GM12891 (cell line): Measurements from ENCODE around the gene ZDHHC11.
"Not testable (repeated sequence)": the region's sequence is repeated elsewhere in the genome, so short reads cannot be mapped to it uniquely, and the experiment has no call there.

Source experiments
- DNase-seq: peaks from one replicate; pipeline ENCODE4 v3.0.0; 2011; ENCODE audit warnings: low spot score; ENCODE audit not compliant: insufficient read length
- FAIRE-seq: peaks from 2 replicates; lab custom pipeline; 2011; peaks lifted over from hg19 to GRCh38; lab: Jason Lieb, UNC
- PAX5 ChIP-seq: IDR thresholded peaks from 2 replicates; pipeline ENCODE4 v1.6.1; 2011; ENCODE audit warnings: low read length, moderate library complexity, mild to moderate bottlenecking; ENCODE audit not compliant: insufficient read depth, severe bottlenecking
- POLR2A ChIP-seq: IDR thresholded peaks from 2 replicates; pipeline ENCODE4 v1.6.1; 2011; ENCODE audit warnings: low read depth, low read length, control low read depth
- POLR2AphosphoS5 ChIP-seq: IDR thresholded peaks from 2 replicates; pipeline ENCODE4 v1.6.1; 2011; ENCODE audit warnings: low read depth, low read length, control low read depth
- POU2F2 ChIP-seq: IDR thresholded peaks from 2 replicates; pipeline ENCODE4 v1.6.1; 2011; ENCODE audit warnings: low read depth, mild to moderate bottlenecking, control low read depth, low read length, moderate library complexity
- SPI1 ChIP-seq: IDR thresholded peaks from 2 replicates; pipeline ENCODE4 v1.6.1; 2011; ENCODE audit warnings: low read depth, low read length, control low read depth
- TAF1 ChIP-seq: IDR thresholded peaks from 2 replicates; pipeline ENCODE4 v1.6.1; 2011; ENCODE audit warnings: low read depth, low read length, control low read depth

The ZDHHC11 gene

DNA sequence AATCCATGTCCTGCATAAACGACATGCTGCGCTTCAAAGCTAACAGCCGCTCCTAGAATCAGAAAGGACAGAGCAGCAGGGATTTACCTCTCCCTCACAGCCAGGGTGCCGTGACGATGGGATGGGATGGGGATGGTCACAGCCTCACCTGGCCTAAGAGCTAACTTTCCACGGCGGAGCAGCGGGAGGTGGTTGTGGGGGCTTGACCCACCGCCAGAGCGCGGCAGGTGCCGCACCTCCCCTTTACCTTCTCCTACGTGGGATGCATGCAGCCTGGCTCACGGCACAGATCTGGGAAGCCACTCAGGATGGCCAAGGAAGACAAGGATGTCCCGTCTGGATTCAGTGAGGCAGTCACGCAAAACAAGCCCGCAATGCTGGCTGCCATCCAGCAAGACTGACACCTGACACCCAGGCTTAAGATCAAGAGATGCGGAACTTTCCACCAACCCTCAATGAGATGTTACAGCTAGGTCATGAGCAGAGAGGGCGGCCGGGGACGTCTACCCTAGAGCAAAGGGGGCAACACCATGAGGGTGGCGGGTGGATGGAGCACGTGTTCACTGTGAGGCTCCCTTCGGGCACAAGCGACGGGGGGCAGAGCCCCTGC is 36.0 kb upstream of the ZDHHC11 start:
- TF ChIP-seq SPI1 = no peak
- TF ChIP-seq PAX5 = no peak
- TF ChIP-seq TAF1 = no peak
- no peak for TF ChIP-seq POU2F2
- no peak for TF ChIP-seq POLR2AphosphoS5
- TF ChIP-seq POLR2A = no peak
- no peak for FAIRE-seq
- no peak for DNase-seq

DNA sequence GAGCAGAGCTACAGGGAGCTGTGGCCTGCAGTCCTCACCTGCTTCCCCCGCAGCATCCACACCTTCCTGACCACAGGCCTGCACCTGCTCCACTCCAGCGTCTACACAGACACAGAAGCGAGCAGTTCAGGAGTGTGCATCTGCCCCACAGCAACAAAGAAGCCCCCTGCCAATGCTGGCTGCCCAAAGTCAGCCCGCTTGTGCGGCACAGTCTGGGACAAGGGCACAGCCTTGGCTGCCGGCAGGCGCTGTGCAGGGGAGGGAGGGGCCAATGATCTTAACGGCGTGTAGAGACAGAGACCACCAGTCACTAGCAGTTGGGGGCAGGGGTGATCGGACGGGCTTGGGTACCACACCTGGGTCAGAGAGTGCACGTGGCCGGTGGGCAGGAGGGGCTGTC is 35.2 kb upstream of the ZDHHC11 start:
- DNase-seq = no peak
- no peak for FAIRE-seq
- TF ChIP-seq POLR2AphosphoS5 (0 out of 2 replicates have a peak, but pooled peaks have one; percentile 14), TAF1 (no peak), POLR2A (no peak)

DNA sequence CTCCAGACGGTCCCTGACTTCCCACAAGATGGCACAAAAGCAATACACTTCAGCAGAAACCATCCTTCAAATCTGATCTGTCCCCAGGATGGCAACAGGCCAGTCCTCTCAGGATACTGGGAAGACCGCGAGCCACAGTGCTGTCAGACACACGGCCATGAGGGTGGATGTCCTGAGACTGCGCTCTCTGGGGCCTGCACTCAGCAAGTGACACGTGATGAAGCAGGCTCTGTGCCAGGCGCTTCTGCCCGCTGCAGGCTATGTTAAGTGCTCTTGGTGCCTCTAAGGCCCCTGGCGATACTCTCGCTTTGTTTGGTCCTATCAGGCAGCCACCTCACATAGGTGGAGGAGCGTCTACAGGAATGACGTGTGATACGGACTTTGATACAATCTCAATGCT is 34.7 kb upstream of the ZDHHC11 start:
- DNase-seq (no peak), FAIRE-seq (no peak)
- no peak for TF ChIP-seq POLR2A

DNA sequence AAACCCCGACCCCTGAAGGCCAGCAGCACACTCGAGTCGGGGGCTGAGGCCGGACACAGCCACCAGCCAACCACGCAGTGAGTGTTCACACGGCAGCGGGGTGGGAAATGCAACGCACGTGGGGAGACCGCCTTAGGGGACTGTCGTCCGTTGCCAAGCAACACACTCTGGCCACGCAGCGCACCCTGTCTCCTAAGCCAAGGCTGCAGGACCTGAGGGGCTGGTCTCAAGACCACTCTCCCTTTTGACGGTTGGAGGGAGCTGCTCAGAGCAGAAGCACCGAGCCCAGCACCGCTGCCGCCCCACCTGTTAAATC is 34.3 kb upstream of the ZDHHC11 start:
- no peak for TF ChIP-seq PAX5
- TF ChIP-seq POU2F2 = no peak
- no peak for TF ChIP-seq POLR2AphosphoS5
- no peak for TF ChIP-seq SPI1
- TF ChIP-seq POLR2A = no peak
- no peak for TF ChIP-seq TAF1
- no peak for FAIRE-seq
- DNase-seq = no peak

DNA sequence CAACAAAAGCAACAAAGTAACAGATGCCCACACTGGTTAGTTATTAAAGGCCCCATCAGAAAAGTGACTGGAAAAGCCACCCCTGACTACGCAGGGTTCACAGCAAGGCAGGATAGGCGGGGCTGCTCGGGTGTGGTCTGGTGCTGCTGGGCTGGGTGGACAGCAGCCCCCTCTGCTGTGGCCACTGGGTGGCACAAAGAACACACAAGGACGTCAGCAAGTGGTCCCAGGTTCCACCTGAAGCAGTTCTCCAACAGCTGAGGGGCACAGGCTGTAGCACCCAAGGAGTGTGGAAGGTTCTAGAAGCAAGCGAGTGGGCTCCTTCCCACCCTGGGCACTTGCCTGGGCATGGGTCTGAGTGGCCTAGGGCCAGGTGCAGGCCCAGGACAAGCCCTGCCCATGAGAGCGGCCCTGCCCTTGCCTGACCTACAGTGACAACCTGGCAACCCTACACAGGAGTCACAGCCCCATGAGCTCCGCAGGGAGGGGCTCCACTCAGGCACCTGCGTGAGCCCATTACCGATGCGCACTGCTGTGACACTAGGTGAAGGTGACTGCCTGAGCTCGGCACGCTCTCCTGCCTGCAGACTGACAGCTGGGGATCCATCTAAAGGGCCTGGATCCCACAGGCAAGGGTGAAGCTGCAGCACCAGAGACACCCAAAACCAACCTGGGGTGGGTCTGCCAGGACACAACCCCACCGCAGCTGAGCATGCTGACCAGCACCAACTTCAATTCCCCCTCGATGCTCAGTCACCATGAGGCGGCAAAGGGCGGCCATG is 33.8 kb upstream of the ZDHHC11 start:
- no peak for FAIRE-seq

DNA sequence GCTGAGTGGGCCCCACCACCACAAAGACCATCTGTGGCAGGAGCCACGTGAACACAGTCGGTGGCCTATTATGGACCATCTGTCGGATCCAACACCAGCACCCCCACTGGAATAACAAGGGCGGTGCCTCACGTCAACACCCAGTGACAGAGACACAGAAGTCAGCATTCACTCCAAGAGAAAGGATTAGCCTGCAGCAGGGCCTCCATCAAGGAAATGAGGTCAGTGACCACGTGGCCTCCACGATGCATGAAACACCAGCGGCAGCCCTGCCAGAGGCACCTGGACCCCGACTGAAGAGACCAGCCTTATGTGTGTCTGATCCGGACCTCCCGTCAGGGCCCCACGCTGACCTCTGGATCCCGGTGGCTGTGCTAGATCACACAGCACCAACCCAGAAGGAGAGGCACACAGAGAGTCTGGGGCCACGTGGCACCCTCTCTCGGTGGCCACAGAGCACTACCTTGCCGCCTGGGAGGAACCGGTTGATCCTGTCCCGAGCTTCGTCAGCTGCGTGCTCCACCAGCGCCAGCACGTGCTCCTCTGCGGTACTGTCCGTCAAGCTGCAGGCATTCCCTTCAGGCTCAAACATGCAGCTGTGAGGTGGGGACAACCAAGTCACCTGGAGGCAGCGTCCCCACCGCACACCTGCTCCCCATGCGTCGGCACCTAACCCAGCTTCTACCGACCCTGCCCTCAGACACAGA is 32.8 kb upstream of the ZDHHC11 start:
- FAIRE-seq (no peak), DNase-seq (no peak)
- TF ChIP-seq SPI1 = no peak
- no peak for TF ChIP-seq POLR2A
- TF ChIP-seq POLR2AphosphoS5 = no peak
- TF ChIP-seq TAF1 = no peak
- no peak for TF ChIP-seq PAX5
- no peak for TF ChIP-seq POU2F2

More for the DNA sequence above, 33.8 kb upstream of the ZDHHC11 start:
- TF ChIP-seq TAF1 (no peak), POLR2A (no peak), PAX5 (no peak), POU2F2 (no peak), POLR2AphosphoS5 (no peak), SPI1 (no peak)
- no peak for DNase-seq

DNA sequence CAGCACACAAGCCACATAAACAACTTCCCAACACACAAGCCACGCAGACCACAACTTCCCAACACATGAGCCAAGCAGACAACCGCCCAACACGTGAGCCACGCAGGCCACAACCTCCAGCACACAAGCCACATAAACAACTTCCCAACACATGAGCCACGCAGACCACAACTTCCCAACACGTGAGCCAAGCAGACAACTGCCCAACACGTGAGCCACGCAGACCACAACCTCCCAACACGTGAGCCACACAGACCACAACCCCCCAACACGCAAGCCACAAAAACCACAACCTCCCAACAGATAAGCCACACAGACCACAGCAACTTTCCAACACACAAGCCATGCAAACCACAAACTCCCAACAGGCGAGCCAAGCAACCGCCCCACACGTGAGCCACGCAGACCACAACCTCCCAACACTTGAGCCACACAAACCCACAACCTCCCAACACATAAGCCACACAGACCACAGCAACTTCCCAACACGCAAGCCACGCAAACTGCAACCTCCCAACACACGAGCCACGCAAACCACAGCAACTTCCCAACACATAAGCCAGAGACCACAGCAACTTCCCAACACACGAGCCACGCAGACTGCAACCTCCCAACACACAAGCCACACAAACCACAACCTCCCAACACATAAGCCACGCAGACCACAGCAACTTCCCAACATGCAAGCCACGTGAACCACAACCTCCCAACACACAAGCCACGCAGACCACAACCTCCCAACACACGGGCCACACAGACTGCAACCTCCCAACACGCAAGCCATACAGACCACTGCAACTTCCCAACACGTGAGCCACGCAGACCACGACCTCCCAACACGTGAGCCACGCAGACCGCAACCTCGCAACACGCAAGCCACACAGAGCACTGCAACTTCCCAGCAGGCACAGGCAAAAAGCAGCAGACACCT is 31.7 kb upstream of the ZDHHC11 start:
- TF ChIP-seq POU2F2 (no peak; the same call in 1 of the 2 replicates), SPI1 (no peak), POLR2AphosphoS5 (no peak; the same call in 1 of the 2 replicates), POLR2A (peak; percentile 66)
- FAIRE-seq (no peak), DNase-seq (no peak)

DNA sequence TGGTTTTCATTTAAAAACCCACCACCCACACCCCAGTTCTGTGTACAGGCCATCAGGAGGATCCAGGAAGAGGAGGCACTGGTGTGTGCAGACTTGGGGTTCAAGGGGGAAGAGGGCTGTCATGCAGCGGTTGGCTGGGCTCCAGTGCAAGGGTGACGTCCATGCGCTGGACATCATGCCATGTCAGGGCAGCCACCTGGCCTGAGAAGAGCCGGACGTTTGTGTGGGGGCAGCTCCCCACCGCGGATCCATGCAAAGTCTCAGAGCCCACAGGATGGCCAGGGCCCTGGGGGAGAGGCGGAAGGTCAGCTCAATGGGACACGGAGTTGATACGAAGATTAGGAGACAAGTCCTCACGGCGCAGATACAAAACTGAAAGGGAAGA is 30.8 kb upstream of the ZDHHC11 start:
- DNase-seq (no peak), FAIRE-seq (no peak)
- TF ChIP-seq POU2F2 (no peak), POLR2A (no peak)

DNA sequence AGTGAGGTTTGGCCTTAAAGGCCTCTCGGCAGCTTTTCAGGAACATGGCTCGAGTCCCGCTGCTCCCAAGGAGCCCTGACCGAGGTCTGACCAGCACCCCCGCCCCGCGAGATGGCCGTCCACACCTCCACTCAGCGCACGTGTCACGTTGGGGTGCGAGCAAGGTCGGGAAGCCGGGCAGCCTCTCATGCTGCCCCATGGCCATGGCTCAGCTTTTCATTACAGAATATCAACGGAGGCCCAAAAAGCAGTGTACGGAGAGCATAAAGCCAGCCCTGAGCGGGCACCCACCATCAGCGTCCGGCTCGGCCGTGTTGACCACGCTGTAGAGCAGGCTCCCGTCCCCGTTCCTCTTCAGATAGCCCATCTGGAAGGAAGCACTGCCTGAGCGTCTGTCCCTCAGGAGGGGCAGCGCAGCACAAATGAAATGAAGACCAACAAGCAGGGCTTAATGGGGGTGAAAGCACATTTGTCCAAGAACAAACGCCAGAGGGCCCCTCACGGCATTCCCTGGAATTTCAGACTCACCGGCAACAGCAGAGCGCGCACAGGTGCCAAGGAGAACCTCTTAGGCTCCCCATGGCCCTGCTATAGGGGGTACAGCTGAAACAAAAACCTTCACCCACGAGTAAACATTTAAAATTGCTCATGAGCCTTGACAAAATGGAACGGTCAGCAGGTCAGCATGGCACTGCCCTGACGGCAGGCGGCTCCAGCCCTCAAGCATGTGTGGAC is 30.2 kb upstream of the ZDHHC11 start:
- no peak for TF ChIP-seq SPI1
- no peak for TF ChIP-seq POU2F2
- no peak for TF ChIP-seq POLR2AphosphoS5
- no peak for TF ChIP-seq PAX5
- no peak for TF ChIP-seq TAF1
- no peak for TF ChIP-seq POLR2A
- no peak for DNase-seq
- no peak for FAIRE-seq

DNA sequence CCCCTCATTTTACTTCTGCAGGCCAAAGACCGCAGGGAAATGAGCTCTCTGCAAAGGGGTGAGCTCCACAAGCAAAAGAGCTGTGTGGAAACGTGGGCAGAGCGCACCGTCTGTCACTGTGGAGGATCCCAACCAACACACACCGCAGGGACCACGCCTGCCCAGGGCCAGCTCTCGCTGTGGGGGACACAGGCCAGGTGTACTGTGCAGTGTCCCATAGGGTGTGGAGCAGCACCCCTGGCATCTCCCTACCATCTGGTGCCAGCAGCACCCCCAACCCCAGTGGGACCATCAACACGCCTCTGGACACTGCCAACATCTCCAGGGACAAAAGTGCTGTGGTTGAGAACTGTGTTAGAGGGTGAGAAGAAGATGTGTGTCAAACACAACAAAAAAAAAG is 27.9 kb upstream of the ZDHHC11 start:
- DNase-seq, FAIRE-seq: not testable (repeated sequence)
